Thyroid gland (tissue), 4 donors: Measurements from ENCODE around the gene ATP5PB.

ENCODE experiments used
- CTCF ChIP-seq, 6 experiments: fragments of 200-600 bp in 3 of 6; fragments of 450-650 bp in 3 of 6; sonication (generic) in 3 of 6; IDR thresholded peaks; one replicate each; pipeline ENCODE4 v1.5.1; 2016 to 2019; ENCODE audit warnings: antibody characterized with exemption in 6 of 6, mild to moderate bottlenecking in 2 of 6, inconsistent platforms in 1 of 6, moderate library complexity in 1 of 6
- POLR2A ChIP-seq, 2 donors: fragments of 450-650 bp; IDR thresholded peaks; one replicate each; pipeline ENCODE4 v1.6.1; 2017; ENCODE audit warnings: antibody characterized with exemption in 2 of 2, mild to moderate bottlenecking in 2 of 2, moderate library complexity in 1 of 2

GRCh38 chr1:111448482-111448917, 764 bp upstream of the ATP5PB start:
- TF ChIP-seq CTCF (IDR thresholded peaks at IDR 0.05) (no peak), POLR2A (IDR thresholded peaks at IDR 0.05) (no peak)
